RWPE1 (cell line): ENCODE measurements around the gene ZBTB7C.

Source experiments
- CTCF ChIA-PET: fragments of 350-600 bp; sonication (Branson Sonifier 250); formaldehyde crosslinking; extraction: SDS; loops from one replicate; lab custom pipeline; 2021; lab: Yijun Ruan, JAX
- POLR2A ChIA-PET: fragments of 400-600 bp; formaldehyde crosslinking; extraction: SDS; loops from one replicate; lab custom pipeline; 2020; ENCODE audit warnings: antibody characterized with exemption; ENCODE audit not compliant: low non-redundant PET; lab: Yijun Ruan, JAX
- DNase-seq: peaks from one replicate; pipeline ENCODE4 v3.0.0; 2012; ENCODE audit warnings: low spot score
- H3K27ac ChIP-seq: fragments of 450-650 bp; 2 replicates; pipeline ENCODE4 v1.5.1; 2017
- TF ChIP-seq, protein P1 (sequence below): fragments of 450-650 bp; conservative IDR thresholded peaks from 2 replicates; pipeline ENCODE4 v1.5.1; 2017; ENCODE audit warnings: low read depth, mild to moderate bottlenecking

ZBTB7C gene

GRCh38 chr18:48029296-48029986 is 379.7 kb downstream of the ZBTB7C start:
- CTCF ChIA-PET, result interaction anchor here (1.0 kb wide), 1 partner anchor 131 kb away, joined by 3 read pairs; no protein-coding TSS in a partner anchor
- TF ChIP-seq, protein P1, sequence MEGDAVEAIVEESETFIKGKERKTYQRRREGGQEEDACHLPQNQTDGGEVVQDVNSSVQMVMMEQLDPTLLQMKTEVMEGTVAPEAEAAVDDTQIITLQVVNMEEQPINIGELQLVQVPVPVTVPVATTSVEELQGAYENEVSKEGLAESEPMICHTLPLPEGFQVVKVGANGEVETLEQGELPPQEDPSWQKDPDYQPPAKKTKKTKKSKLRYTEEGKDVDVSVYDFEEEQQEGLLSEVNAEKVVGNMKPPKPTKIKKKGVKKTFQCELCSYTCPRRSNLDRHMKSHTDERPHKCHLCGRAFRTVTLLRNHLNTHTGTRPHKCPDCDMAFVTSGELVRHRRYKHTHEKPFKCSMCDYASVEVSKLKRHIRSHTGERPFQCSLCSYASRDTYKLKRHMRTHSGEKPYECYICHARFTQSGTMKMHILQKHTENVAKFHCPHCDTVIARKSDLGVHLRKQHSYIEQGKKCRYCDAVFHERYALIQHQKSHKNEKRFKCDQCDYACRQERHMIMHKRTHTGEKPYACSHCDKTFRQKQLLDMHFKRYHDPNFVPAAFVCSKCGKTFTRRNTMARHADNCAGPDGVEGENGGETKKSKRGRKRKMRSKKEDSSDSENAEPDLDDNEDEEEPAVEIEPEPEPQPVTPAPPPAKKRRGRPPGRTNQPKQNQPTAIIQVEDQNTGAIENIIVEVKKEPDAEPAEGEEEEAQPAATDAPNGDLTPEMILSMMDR, result no peak
- H3K27ac ChIP-seq, result peak overlapping the region; percentile 47
- DNase-seq, result no peak
- POLR2A ChIA-PET, result no interaction called here

DNA sequence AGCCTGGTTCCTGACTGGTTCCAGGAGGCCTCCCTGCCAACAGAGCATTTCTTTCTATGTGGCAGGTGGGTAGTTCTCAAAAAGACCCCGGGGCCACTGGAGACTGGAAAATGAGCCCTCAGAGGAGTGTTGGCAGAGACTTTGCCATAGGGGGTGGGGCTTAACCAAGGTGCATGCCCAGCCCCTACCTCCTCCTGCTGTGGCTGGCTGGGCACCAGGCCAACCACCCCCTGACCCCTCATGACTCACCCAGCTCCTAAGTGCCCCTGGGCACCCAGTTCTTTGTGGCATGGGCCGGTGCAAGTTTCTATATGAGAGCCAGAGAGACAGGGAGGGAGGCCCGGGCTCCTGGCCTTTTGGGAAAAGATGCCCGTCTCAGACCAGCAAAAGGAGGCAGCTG is 380.5 kb downstream of the ZBTB7C start:
- peak overlapping the region; percentile 47 for H3K27ac ChIP-seq
- TF ChIP-seq, protein P1, result no peak
- ChIA-PET POLR2A (no interaction called here), CTCF (interaction anchor here (1.0 kb wide), 1 partner anchor 132 kb away, joined by 3 read pairs; no protein-coding TSS in a partner anchor)
- peak; percentile 57 for DNase-seq

DNA sequence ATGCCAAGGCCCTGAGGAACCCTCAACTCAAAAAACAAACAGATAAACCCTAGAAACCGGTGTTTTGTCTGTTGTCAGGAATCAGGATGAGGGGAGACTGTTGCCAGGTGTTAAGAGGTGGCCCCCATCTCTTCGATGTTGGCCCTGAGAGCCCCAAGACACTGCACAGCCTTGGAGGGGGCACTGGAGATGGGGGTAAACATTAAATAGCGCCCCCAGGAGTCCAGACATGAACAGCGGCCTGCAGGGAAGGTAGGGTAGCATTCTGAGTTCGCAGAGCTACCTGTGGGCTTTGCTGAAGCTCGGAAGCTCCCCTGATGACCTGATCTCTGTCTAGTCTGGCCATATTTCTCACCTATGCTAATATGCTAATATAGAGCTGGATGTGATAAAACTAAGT is 381.1 kb downstream of the ZBTB7C start:
- TF ChIP-seq, protein P1, result no peak
- CTCF ChIA-PET, result no interaction called here
- H3K27ac ChIP-seq, result peak overlapping the region; percentile 47
- POLR2A ChIA-PET, result no interaction called here
- no peak for DNase-seq

DNA sequence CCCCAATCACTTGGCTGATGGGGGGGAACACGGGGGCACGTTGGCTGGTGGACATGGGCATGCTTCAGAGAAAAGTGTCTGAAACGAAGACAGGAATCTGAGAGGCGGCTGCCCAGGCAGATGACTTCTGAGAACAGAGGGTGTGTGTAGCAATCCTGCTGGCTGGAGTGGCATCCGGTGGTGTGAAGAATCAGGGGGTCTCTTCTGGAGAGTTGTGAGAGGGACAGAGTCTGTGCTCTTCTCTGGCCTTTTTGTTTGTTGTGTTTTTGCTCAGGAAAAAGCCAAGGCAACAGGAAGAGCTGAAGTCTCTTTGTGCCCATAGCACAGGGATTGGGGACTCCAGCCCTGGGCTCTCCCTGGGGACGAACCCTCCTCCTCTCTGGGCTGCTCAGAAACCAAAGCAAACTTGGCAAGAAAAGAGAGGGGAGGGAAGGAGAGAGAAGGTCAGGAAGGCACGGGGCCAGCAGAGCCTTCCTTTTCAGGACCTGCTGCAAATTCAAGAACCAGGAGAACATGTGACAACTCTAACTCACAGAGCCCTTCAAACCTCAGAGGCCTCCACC is 381.7 kb downstream of the ZBTB7C start:
- ChIA-PET CTCF (no interaction called here), POLR2A (no interaction called here)
- TF ChIP-seq, protein P1, result no peak
- H3K27ac ChIP-seq, result peak overlapping the region; percentile 47
- DNase-seq, result no peak

DNA sequence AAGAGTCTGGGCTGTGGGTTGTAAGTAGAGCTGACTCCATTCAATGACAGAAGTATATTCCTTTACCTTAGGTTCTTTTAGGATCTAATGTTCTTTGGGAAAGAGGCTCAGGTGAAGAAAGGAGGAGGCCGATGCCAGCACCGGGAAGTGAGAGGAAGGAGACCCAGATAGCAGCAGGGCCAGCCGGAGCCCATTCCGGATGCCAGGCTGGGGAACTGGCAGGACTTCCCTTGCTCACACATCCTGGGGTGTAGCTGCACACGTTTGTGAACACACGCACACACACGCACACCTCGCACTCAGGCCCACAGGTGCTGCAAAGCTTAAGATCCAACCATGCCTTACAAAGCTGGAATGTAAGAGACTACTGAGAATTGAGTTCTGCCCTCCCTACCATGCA is 383.0 kb downstream of the ZBTB7C start:
- ChIA-PET CTCF (no interaction called here), POLR2A (interaction anchor here (0.5 kb wide), 1 partner anchor 135 kb away, joined by 4 read pairs; no protein-coding TSS in a partner anchor)
- DNase-seq, result no peak
- TF ChIP-seq, protein P1, result no peak
- no peak overlapping the region for H3K27ac ChIP-seq

DNA sequence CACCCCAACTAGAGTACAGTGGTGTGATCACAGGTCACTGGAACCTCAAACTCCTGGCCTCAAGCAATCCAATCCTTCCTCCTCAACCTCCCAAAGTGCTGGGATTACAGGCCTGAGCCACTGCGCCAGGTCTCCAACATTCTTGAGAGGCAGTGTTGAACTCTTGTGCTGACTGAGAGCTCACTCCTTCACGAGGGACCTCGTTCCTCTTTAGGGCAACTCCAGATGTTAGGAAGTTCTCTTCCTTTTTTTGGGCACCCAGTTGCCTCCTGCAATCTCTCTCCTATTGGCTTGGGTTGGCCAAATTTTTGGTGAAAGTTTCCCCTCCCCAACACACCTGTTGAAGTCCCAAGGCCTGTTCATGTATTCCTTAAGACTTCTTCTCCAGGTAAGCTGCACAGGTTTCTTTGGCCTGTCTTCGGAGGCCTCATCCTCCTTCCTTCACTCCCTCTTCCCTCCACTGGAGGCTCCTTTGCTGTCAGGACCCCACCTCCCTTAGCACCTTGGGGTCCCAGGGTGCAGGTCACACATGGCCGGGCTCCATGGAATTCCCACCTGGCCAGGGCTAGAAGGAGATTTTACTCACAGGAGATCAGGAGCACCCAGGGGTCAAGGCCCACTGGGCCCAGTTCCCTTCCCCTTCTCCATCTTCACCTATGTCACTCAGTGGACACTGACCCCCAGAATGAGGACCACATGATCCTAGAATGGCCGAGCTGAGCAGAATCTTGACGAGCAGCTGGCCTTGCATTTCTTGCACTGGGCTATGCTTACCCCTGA is 384.1 kb downstream of the ZBTB7C start:
- no peak for DNase-seq
- ChIA-PET POLR2A (no interaction called here), CTCF (no interaction called here)
- TF ChIP-seq, protein P1, result no peak
- no peak overlapping the region for H3K27ac ChIP-seq
